Measurements from ENCODE around the gene USP28. TPM values are rescaled to one million over a fixed set of nuclear protein-coding genes. Genes with fewer than 3 reads are reported as not detected.
A peak's percentile ranks its signal among the peaks of the same experiment; 100 is the strongest.

The USP28 gene
- total RNA-seq, 1 experiment from 2014 or later, result 10.7 TPM

- H3K9me3 ChIP-seq (replicated peaks), result no peaks in the 10 kb centered on the region
- DNase-seq (ENCODE audit: low read depth in 1 of 2, low spot score in 2 of 2), result no peak
Measured at GRCh38 chr11:113840932-113841664, 34.3 kb downstream of the USP28 start.

GRCh38 chr11:113839842-113840241, 35.5 kb downstream of the USP28 start:
- no peak overlapping the region for H3K4me3 ChIP-seq
- no peak for DNase-seq (ENCODE audit: low read depth in 1 of 2, low spot score in 2 of 2)
- no peaks in the 10 kb centered on the region for H3K27me3 ChIP-seq (replicated peaks)

More at GRCh38 chr11:113840932-113841664, 34.3 kb downstream of the USP28 start:
- Histone ChIP-seq H3K4me1 (replicated peaks) (no peaks in the 10 kb centered on the region), H3K27ac (no peak overlapping the region), H3K27me3 (replicated peaks) (no peaks in the 10 kb centered on the region), H3K4me3 (no peak overlapping the region), H3K36me3 (no peaks in the 10 kb centered on the region)

GRCh38 chr11:113838005-113838404, 37.4 kb downstream of the USP28 start:
- H3K4me3 ChIP-seq, result no peak overlapping the region
- H3K27ac ChIP-seq, result no peak overlapping the region
- no peaks in the 10 kb centered on the region for H3K4me1 ChIP-seq (replicated peaks)
- no peaks in the 10 kb centered on the region for H3K36me3 ChIP-seq
- no peaks in the 10 kb centered on the region for H3K9me3 ChIP-seq (replicated peaks)
- H3K27me3 ChIP-seq (replicated peaks), result no peaks in the 10 kb centered on the region
- no peak for DNase-seq (ENCODE audit: low read depth in 1 of 2, low spot score in 2 of 2)

More at GRCh38 chr11:113839842-113840241, 35.5 kb downstream of the USP28 start:
- Histone ChIP-seq H3K36me3 (no peaks in the 10 kb centered on the region), H3K27ac (no peak overlapping the region), H3K9me3 (replicated peaks) (no peaks in the 10 kb centered on the region), H3K4me1 (replicated peaks) (no peaks in the 10 kb centered on the region)

GRCh38 chr11:113835306-113835705, 40.1 kb downstream of the USP28 start:
- Histone ChIP-seq H3K27me3 (replicated peaks) (no peaks in the 10 kb centered on the region), H3K36me3 (no peaks in the 10 kb centered on the region), H3K9me3 (replicated peaks) (no peaks in the 10 kb centered on the region), H3K4me3 (no peak overlapping the region), H3K4me1 (replicated peaks) (no peaks in the 10 kb centered on the region), H3K27ac (no peak overlapping the region)
- no peak for DNase-seq (ENCODE audit: low read depth in 1 of 2, low spot score in 2 of 2)

- Histone ChIP-seq H3K4me3 (no peak overlapping the region), H3K4me1 (replicated peaks) (no peaks in the 10 kb centered on the region), H3K9me3 (replicated peaks) (no peaks in the 10 kb centered on the region), H3K36me3 (no peaks in the 10 kb centered on the region), H3K27ac (no peak overlapping the region), H3K27me3 (replicated peaks) (no peaks in the 10 kb centered on the region)
- DNase-seq (ENCODE audit: low read depth in 1 of 2, low spot score in 2 of 2), result no peak
Measured at GRCh38 chr11:113833151-113833550, 42.2 kb downstream of the USP28 start.

GRCh38 chr11:113831314-113831713, 44.1 kb downstream of the USP28 start:
- DNase-seq (ENCODE audit: low read depth in 1 of 2, low spot score in 2 of 2), result no peak
- Histone ChIP-seq H3K4me1 (replicated peaks) (no peaks in the 10 kb centered on the region), H3K4me3 (no peak overlapping the region), H3K27ac (no peak overlapping the region), H3K27me3 (replicated peaks) (no peaks in the 10 kb centered on the region), H3K9me3 (replicated peaks) (no peaks in the 10 kb centered on the region), H3K36me3 (no peaks in the 10 kb centered on the region)

- no peak overlapping the region for H3K4me3 ChIP-seq
- no peak for DNase-seq (ENCODE audit: low read depth in 1 of 2, low spot score in 2 of 2)
Measured at GRCh38 chr11:113829751-113830150, 45.6 kb downstream of the USP28 start.

GRCh38 chr11:113828191-113828590, 47.2 kb downstream of the USP28 start:
- no peak overlapping the region for H3K4me3 ChIP-seq
- H3K4me1 ChIP-seq (replicated peaks), result no peaks in the 10 kb centered on the region
- H3K27ac ChIP-seq, result no peak overlapping the region
- H3K27me3 ChIP-seq (replicated peaks), result no peaks in the 10 kb centered on the region
- no peaks in the 10 kb centered on the region for H3K9me3 ChIP-seq (replicated peaks)
- DNase-seq (ENCODE audit: low read depth in 1 of 2, low spot score in 2 of 2), result no peak
- no peaks in the 10 kb centered on the region for H3K36me3 ChIP-seq

More at GRCh38 chr11:113829751-113830150, 45.6 kb downstream of the USP28 start:
- H3K4me1 ChIP-seq (replicated peaks), result no peaks in the 10 kb centered on the region
- H3K27me3 ChIP-seq (replicated peaks), result no peaks in the 10 kb centered on the region
- H3K27ac ChIP-seq, result no peak overlapping the region
- H3K9me3 ChIP-seq (replicated peaks), result no peaks in the 10 kb centered on the region
- H3K36me3 ChIP-seq, result no peaks in the 10 kb centered on the region

GRCh38 chr11:113827477-113827876, 47.9 kb downstream of the USP28 start:
- no peaks in the 10 kb centered on the region for H3K9me3 ChIP-seq (replicated peaks)
- DNase-seq (ENCODE audit: low read depth in 1 of 2, low spot score in 2 of 2), result no peak
- no peaks in the 10 kb centered on the region for H3K4me1 ChIP-seq (replicated peaks)
- no peak overlapping the region for H3K27ac ChIP-seq
- no peaks in the 10 kb centered on the region for H3K36me3 ChIP-seq
- no peaks in the 10 kb centered on the region for H3K27me3 ChIP-seq (replicated peaks)
- no peak overlapping the region for H3K4me3 ChIP-seq

GRCh38 chr11:113818426-113818825, 56.9 kb downstream of the USP28 start:
- no peaks in the 10 kb centered on the region for H3K27me3 ChIP-seq (replicated peaks)
- no peaks in the 10 kb centered on the region for H3K4me1 ChIP-seq (replicated peaks)
- no peak overlapping the region for H3K27ac ChIP-seq
- H3K9me3 ChIP-seq (replicated peaks), result no peaks in the 10 kb centered on the region
- no peak overlapping the region for H3K4me3 ChIP-seq
- no peaks in the 10 kb centered on the region for H3K36me3 ChIP-seq
- no peak for DNase-seq (ENCODE audit: low read depth in 1 of 2, low spot score in 2 of 2)

- no peak overlapping the region for H3K4me3 ChIP-seq
- H3K36me3 ChIP-seq, result no peaks in the 10 kb centered on the region
- DNase-seq (ENCODE audit: low read depth in 1 of 2, low spot score in 2 of 2), result no peak
- H3K27ac ChIP-seq, result no peak overlapping the region
- H3K27me3 ChIP-seq (replicated peaks), result no peaks in the 10 kb centered on the region
- H3K9me3 ChIP-seq (replicated peaks), result no peaks in the 10 kb centered on the region
- no peaks in the 10 kb centered on the region for H3K4me1 ChIP-seq (replicated peaks)
Measured at GRCh38 chr11:113817626-113818025, 57.7 kb downstream of the USP28 start.

GRCh38 chr11:113817162-113817561, 58.2 kb downstream of the USP28 start:
- Histone ChIP-seq H3K27me3 (replicated peaks) (no peaks in the 10 kb centered on the region), H3K9me3 (replicated peaks) (no peaks in the 10 kb centered on the region), H3K36me3 (no peaks in the 10 kb centered on the region), H3K27ac (no peak overlapping the region), H3K4me1 (replicated peaks) (no peaks in the 10 kb centered on the region), H3K4me3 (no peak overlapping the region)
- DNase-seq (ENCODE audit: low read depth in 1 of 2, low spot score in 2 of 2), result no peak

- Histone ChIP-seq H3K4me3 (no peak overlapping the region), H3K27me3 (replicated peaks) (no peaks in the 10 kb centered on the region), H3K27ac (no peak overlapping the region), H3K4me1 (replicated peaks) (no peaks in the 10 kb centered on the region), H3K9me3 (replicated peaks) (no peaks in the 10 kb centered on the region), H3K36me3 (no peaks in the 10 kb centered on the region)
- no peak for DNase-seq (ENCODE audit: low read depth in 1 of 2, low spot score in 2 of 2)
Measured at GRCh38 chr11:113814181-113814580, 61.2 kb downstream of the USP28 start.

GRCh38 chr11:113808931-113809330, 66.4 kb downstream of the USP28 start:
- DNase-seq (ENCODE audit: low read depth in 1 of 2, low spot score in 2 of 2), result no peak
- Histone ChIP-seq H3K27me3 (replicated peaks) (no peaks in the 10 kb centered on the region), H3K9me3 (replicated peaks) (no peaks in the 10 kb centered on the region), H3K4me1 (replicated peaks) (no peaks in the 10 kb centered on the region), H3K4me3 (no peak overlapping the region), H3K36me3 (peaks cover 4% of the 10 kb centered on the region; the same call in 1 of the 2 replicates), H3K27ac (no peak overlapping the region)

- Histone ChIP-seq H3K27me3 (replicated peaks) (no peaks in the 10 kb centered on the region), H3K9me3 (replicated peaks) (no peaks in the 10 kb centered on the region), H3K4me3 (no peak overlapping the region), H3K4me1 (replicated peaks) (no peaks in the 10 kb centered on the region), H3K36me3 (peaks cover 4% of the 10 kb centered on the region; the same call in 1 of the 2 replicates), H3K27ac (no peak overlapping the region)
- peak in 1 of 2 experiments; percentile 3 for DNase-seq (ENCODE audit: low read depth in 1 of 2, low spot score in 2 of 2)
Measured at GRCh38 chr11:113806406-113806805, 69.0 kb downstream of the USP28 start.

Data from SJSA1 (cell line).